Breast epithelium (tissue), 4 donors: ENCODE data around the gene GHRL. TPM values are rescaled to one million over a fixed set of nuclear protein-coding genes. Genes with fewer than 3 reads are reported as not detected.

Experiments used
- DNase-seq, 2 donors: peaks; one replicate each; pipeline ENCODE4 v3.0.0-alpha.2; 2019; ENCODE audit warnings: low spot score in 2 of 2
- H3K27ac ChIP-seq, 2 donors: fragments of 200-600 bp; sonication (generic) in 1 of 2; one replicate each; pipeline ENCODE4 v1.5.1; 2016 to 2019; ENCODE audit warnings: mild to moderate bottlenecking in 1 of 2
- H3K27me3 ChIP-seq, 2 donors: fragments of 200-600 bp; sonication (generic) in 1 of 2; one replicate each; pipeline versions ENCODE4 v1.5.1 to v1.6.0; 2017 to 2019; ENCODE audit warnings: control low read depth in 1 of 2, mild to moderate bottlenecking in 1 of 2
- H3K36me3 ChIP-seq: fragments of 200-600 bp; one replicate; pipeline ENCODE4 v1.5.1; 2019
- H3K4me1 ChIP-seq, 2 donors: fragments of 200-600 bp; sonication (generic); one replicate each; pipeline ENCODE4 v1.5.1; 2016 to 2019; ENCODE audit warnings: control low read depth in 1 of 2
- H3K4me3 ChIP-seq, 3 donors: fragments of 200-600 bp; sonication (generic); 1 replicate in 2 of 3; 2 replicates in 1 of 3; pipeline ENCODE4 v1.5.1; 2016 to 2019; ENCODE audit warnings: mild to moderate bottlenecking in 3 of 3, moderate library complexity in 2 of 3
- H3K9me3 ChIP-seq, 2 donors: fragments of 200-600 bp; sonication (generic) in 1 of 2; one replicate each; pipeline ENCODE4 v1.5.1; 2016 to 2019; ENCODE audit warnings: control low read depth in 1 of 2
- CTCF ChIP-seq, 3 donors: fragments of 450-650 bp; IDR thresholded peaks; one replicate each; pipeline ENCODE4 v1.5.1; 2016 to 2017; ENCODE audit warnings: antibody characterized with exemption in 3 of 3, mild to moderate bottlenecking in 3 of 3, moderate library complexity in 3 of 3
- POLR2A ChIP-seq: fragments of 450-650 bp; IDR thresholded peaks from one replicate; pipeline ENCODE4 v1.6.1; 2016; ENCODE audit warnings: antibody characterized with exemption, mild to moderate bottlenecking, moderate library complexity
- POLR2AphosphoS5 ChIP-seq, 3 donors: sonication (generic); formaldehyde crosslinking; IDR thresholded peaks; one replicate each; pipeline ENCODE4 v1.6.1; 2017; ENCODE audit warnings: antibody characterized with exemption in 3 of 3
- intact Hi-C: fragments of 100-400 bp; cut with DNase I; formaldehyde crosslinking; loops from one replicate; pipeline ENCODE4 v1.15.1; 2023; ENCODE audit warnings: low total_unique reads
- total RNA-seq, 3 donors: library from RNA; depleted of rRNA; stranded (reverse); fragments of >200 nt; gene quantifications; one replicate each; pipeline ENCODE4 v1.1.0, GENCODE V29; 2016

GHRL gene
- total RNA-seq, 3 donors from 2014 or later = 0.66 to 1.0 TPM; not detected in 1

GRCh38 chr3:10338591-10339353 lies 46.0 kb upstream of the GHRL start:
- TF ChIP-seq POLR2A (no peak), POLR2AphosphoS5 (IDR thresholded peaks at IDR 0.05) (no peak), CTCF (IDR thresholded peaks at IDR 0.05) (no peak)
- no peak overlapping the region for H3K27ac ChIP-seq
- no peak overlapping the region for H3K4me3 ChIP-seq
- intact Hi-C loops = loop anchor here (5.0 kb wide), 1 partner anchor 121 kb away; no protein-coding TSS in a partner anchor
- no peaks in the 10 kb centered on the region for H3K27me3 ChIP-seq
- no peaks in the 10 kb centered on the region for H3K9me3 ChIP-seq
- no peak for DNase-seq
- no peaks in the 10 kb centered on the region for H3K36me3 ChIP-seq
- no peaks in the 10 kb centered on the region for H3K4me1 ChIP-seq

DNA sequence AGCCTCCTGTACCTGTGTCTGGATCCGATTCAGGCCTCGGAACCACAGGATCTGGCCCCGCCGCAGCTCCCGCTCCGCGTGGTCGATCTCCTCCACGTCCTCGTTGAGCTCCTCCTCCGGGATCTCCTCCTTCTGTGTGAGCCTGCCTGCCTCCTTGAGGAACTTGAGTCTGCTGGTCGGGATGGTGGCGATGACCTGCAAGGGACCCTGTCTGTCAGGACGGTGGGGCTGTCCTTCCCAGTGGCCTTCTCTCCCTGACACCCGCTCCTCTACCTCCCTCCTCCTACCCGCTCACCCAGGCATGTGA lies 45.4 kb upstream of the GHRL start:
- Histone ChIP-seq H3K4me3 (no peak overlapping the region), H3K36me3 (no peaks in the 10 kb centered on the region), H3K27me3 (no peaks in the 10 kb centered on the region), H3K27ac (no peak overlapping the region), H3K4me1 (no peaks in the 10 kb centered on the region), H3K9me3 (no peaks in the 10 kb centered on the region)
- TF ChIP-seq CTCF (IDR thresholded peaks at IDR 0.05) (no peak), POLR2A (no peak), POLR2AphosphoS5 (IDR thresholded peaks at IDR 0.05) (no peak)
- intact Hi-C loops = loop anchor here (5.0 kb wide), 1 partner anchor 121 kb away; no protein-coding TSS in a partner anchor
- DNase-seq = no peak

- no peak for TF ChIP-seq POLR2AphosphoS5 (IDR thresholded peaks at IDR 0.05)
- no peak for TF ChIP-seq POLR2A
- no peak for TF ChIP-seq CTCF (IDR thresholded peaks at IDR 0.05)
- H3K4me3 ChIP-seq = no peak overlapping the region
- H3K4me1 ChIP-seq = no peaks in the 10 kb centered on the region
- no peak overlapping the region for H3K27ac ChIP-seq
- intact Hi-C loops = loop anchor here (5.0 kb wide), 1 partner anchor 120 kb away; no protein-coding TSS in a partner anchor
- no peaks in the 10 kb centered on the region for H3K36me3 ChIP-seq
- H3K9me3 ChIP-seq = no peaks in the 10 kb centered on the region
- no peak for DNase-seq
- H3K27me3 ChIP-seq = no peaks in the 10 kb centered on the region
These were observed 44.8 kb upstream of the GHRL start for GRCh38 chr3:10337323-10338163.

GRCh38 chr3:10336761-10337160 lies 44.0 kb upstream of the GHRL start:
- no peak for TF ChIP-seq POLR2A
- no peak for TF ChIP-seq CTCF (IDR thresholded peaks at IDR 0.05)
- TF ChIP-seq POLR2AphosphoS5 (IDR thresholded peaks at IDR 0.05) = no peak
- H3K4me3 ChIP-seq = no peak overlapping the region
- DNase-seq = no peak
- H3K36me3 ChIP-seq = no peaks in the 10 kb centered on the region
- no peaks in the 10 kb centered on the region for H3K4me1 ChIP-seq
- intact Hi-C loops = loop anchor here (5.0 kb wide), 1 partner anchor 119 kb away; no protein-coding TSS in a partner anchor
- no peaks in the 10 kb centered on the region for H3K27me3 ChIP-seq
- H3K9me3 ChIP-seq = no peaks in the 10 kb centered on the region
- H3K27ac ChIP-seq = no peak overlapping the region
